Left forelimb (tissue), 1 donor: Measurements from ENCODE around the gene DIS3.
A peak's percentile ranks its signal among the peaks of the same experiment; 100 is the strongest.
"Not testable (repeated sequence)": the region's sequence is repeated elsewhere in the genome, so short reads cannot be mapped to it uniquely, and the experiment has no call there.

ENCODE experiments used
- DNase-seq: peaks from one replicate; pipeline ENCODE4 v3.0.0-alpha.2; 2018; ENCODE audit warnings: low spot score

DIS3 gene

DNA sequence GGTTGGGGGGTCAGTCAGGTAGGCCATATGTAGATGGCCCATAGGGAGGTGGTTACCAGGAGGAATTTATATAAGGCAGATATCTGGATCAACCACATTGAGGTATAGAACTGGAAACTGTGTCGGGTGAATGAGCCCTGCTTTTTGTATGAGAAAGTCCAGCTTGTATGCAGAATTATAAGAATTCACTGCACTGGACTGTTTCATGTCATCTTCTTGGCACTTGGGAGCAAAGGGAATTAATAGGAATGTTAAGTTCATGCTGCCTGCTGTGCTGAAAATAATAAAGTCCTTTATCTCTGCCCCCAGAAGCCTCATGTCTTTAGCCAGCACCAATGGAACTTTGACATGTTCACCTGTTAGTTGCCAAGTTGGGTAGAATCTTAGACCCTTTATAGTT, 41.7 kb downstream of the DIS3 start:
- DNase-seq, result no peak

DNA sequence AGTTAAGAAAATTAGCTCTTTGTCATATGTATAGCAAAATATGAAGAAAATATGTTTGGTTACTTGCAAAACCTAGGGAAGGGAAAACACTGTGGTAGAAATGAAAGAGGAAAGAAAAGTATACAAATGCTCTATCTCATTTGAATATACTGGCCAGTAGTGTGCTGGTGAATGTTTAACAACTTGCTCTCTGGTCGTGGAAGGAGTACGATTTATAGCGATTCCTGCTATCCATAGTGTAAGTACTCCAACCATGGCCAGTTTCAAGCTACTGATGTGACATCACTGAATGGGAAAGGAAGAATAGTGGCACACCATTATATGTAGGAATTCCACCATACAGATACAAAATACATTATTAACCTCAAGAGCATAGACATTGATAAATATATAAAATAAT, 44.7 kb downstream of the DIS3 start:
- DNase-seq, result no peak

DNA sequence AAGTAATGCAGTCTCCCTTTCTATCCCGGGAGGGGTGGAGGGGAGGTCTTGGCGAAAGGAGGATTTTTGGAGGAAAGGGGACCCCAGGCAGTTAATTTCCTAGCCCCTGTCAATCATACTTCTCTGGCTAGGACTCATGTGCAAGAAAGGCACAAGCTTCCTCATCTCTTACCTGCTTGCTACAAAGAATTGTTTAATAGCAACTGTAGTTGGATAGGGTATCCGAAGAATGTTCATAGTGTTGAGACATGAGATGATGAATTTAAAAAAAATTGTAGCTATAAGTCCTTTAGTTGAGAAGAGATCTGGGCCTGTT, 53.5 kb downstream of the DIS3 start:
- DNase-seq, result no peak

DNA sequence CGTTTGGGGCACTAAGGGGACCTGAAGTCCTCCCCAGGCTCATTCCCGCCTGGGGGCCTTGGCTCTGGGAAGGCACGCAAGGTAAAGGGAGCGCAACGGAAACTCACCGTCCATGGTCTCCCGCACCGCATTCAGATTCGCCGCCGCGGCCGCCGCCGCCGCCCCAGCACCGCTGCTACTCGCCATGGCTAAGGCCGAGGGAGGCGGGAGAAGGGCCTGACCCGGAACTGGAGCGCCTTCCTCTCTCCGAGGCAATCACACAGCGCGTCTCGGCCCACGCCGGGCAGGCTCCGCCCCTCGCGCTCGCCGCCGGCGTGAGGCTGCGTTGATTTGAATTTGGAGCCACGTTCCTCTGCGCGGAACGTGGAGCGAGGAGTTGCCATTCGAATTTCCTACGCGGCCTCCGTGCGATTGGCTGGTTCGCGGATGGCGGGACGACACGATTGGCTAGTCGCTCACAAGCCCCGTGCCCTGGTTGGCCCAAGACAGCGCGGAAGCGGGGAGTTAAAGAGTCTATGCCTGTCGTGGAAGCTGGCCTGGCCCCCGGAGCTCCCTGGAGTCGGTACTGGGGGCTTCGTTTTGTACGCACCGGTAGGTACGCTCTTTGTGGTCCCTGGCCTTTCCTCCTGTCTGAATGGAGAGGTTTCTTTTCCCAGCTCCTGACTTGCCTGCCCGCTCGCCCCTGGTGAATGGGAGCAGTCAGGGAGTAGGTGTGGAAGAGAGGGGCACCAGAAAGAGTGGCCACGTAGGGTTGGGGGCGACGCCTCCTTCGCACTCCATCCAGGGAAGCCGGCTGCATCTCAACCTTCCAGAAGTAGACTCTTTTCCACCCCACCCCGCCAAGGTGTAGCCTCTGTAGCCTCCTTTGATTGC, 54.0 kb downstream of the DIS3 start, which contains the start of the genes BORA and MZT1:
BORA (plus strand) TSS at position 507 of the 873 bp plus-strand sequence. CDS start 1,018 bp downstream, outside the sequence.
MZT1 (minus strand) TSS at position 213 of the 873 bp plus-strand sequence; CDS start at position 186, 27 bp downstream.
- DNase-seq, result peak; percentile 97

DNA sequence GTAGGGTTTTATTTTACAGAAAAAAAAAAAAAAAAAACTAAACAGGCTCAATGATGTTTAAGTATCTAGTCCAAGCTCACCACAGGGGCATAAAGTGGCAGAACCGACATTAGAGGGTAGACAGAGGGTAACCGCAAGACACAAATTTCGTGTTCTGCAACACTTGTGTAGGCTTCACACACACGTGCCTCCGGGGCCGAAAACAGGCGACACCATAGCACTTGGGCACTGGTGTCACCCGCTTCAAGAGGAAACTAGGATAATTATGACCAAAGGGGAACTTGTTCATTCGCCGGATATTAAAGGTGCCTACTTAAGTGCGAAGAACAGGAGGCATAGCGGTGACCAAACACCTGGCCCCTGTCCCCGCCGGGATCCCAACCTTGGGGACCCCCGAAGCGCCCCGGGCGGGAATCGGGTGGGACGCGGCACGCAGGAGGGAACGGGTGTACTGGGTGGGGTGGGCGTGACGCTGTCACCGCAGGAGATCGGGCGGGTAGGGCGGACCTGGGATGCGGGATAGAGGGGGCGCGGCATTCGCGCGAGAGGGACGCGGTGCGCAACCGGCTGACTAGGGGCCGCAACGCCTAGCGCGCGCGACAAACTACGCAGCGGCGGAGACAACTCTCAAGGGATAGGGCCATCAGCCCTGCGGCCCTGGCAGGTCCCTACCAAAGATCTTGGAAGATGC, 54.8 kb downstream of the DIS3 start:
- DNase-seq, result no peak

DNA sequence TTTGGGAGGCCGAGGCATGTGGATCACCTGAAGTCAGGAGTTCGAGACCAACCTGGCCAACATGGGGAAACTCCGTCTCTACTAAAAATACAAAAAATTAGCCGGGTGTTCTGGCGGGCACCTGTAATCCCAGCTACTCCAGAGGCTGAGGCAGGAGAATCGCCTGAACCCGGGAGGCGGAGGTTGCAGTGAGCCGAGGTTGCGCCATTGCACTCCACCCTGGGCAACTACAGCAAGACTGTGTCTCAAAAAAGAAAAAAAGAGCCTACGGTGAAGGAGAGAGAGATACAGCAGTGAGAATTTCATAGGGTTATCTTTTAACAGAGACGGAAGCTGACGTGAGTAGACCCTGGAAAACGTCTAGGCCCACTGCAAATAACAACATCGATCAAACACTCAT, 55.5 kb downstream of the DIS3 start:
- DNase-seq, result not testable (repeated sequence)

DNA sequence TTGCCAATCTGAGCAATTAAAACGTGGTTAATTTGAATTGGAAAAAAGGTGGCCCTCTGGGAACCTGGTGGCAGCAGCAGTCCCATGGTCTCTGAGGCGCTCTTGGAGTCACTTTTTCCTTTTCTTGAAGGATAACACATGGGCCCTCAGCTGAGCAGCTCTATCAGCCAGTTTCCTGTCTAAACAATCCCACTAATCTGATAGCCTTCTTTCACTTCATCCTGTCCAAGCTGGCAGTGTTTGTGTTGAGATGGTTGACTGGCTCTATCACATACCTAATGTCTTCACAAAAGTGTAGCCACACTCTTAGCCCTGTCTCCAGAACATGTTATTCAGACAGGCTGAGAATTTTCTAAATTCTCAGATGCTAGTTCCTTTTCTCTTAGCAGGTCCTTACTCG, 64.9 kb downstream of the DIS3 start:
- no peak for DNase-seq
